GM23248 (cell line): ENCODE data around the gene ELMO1. TPM values are rescaled to one million over a fixed set of nuclear protein-coding genes. Genes with fewer than 3 reads are reported as not detected.
"Not testable (repeated sequence)": the region's sequence is repeated elsewhere in the genome, so short reads cannot be mapped to it uniquely, and the experiment has no call there.

ENCODE experiments used
- DNase-seq: peaks from one replicate; pipeline ENCODE4 v3.0.0-alpha.2; 2015
- H2AFZ ChIP-seq: fragments of 200-600 bp; sonication (generic); 2 replicates; pipeline ENCODE4 v1.6.1; 2016; ENCODE audit warnings: antibody characterized with exemption
- H3F3A ChIP-seq: fragments of 200-600 bp; sonication (generic); 2 replicates; pipeline ENCODE4 v1.6.1; 2016; ENCODE audit warnings: mild to moderate bottlenecking, antibody characterized with exemption, mixed run types; ENCODE audit not compliant: insufficient read depth
- H3K27ac ChIP-seq: fragments of 200-600 bp; sonication (generic); 2 replicates; pipeline ENCODE4 v1.5.1; 2016; ENCODE audit warnings: mild to moderate bottlenecking
- H3K27me3 ChIP-seq: fragments of 200-600 bp; sonication (generic); replicated peaks from 2 replicates; pipeline ENCODE4 v1.6.1; 2016; ENCODE audit warnings: mild to moderate bottlenecking; ENCODE audit not compliant: insufficient read depth
- H3K36me3 ChIP-seq: fragments of 200-600 bp; sonication (generic); 2 replicates; pipeline ENCODE4 v1.6.1; 2016; ENCODE audit warnings: low read depth, mild to moderate bottlenecking
- H3K4me1 ChIP-seq: fragments of 200-600 bp; sonication (generic); 2 replicates; pipeline ENCODE4 v1.6.1; 2016; ENCODE audit warnings: mild to moderate bottlenecking; ENCODE audit not compliant: insufficient read depth
- H3K4me2 ChIP-seq: fragments of 200-600 bp; sonication (generic); one replicate; pipeline ENCODE4 v1.6.1; 2016; ENCODE audit warnings: mild to moderate bottlenecking; ENCODE audit not compliant: unreplicated experiment
- H3K4me3 ChIP-seq: fragments of 200-600 bp; sonication (generic); 2 replicates; pipeline ENCODE4 v1.5.1; 2016; ENCODE audit warnings: mild to moderate bottlenecking
- H3K79me2 ChIP-seq: fragments of 200-600 bp; sonication (generic); 2 replicates; pipeline ENCODE4 v1.6.1; 2016; ENCODE audit warnings: mild to moderate bottlenecking; ENCODE audit not compliant: insufficient read depth
- H3K9ac ChIP-seq: fragments of 200-600 bp; sonication (generic); 2 replicates; pipeline ENCODE4 v1.6.1; 2016; ENCODE audit warnings: mild to moderate bottlenecking
- H3K9me2 ChIP-seq: fragments of 200-600 bp; sonication (generic); 2 replicates; pipeline ENCODE4 v1.6.1; 2016; ENCODE audit warnings: mixed run types, mild to moderate bottlenecking, moderate library complexity; ENCODE audit not compliant: insufficient read depth
- H3K9me3 ChIP-seq: fragments of 200-600 bp; sonication (generic); one replicate; pipeline ENCODE4 v1.6.1; 2017; ENCODE audit warnings: low read depth
- H4K20me1 ChIP-seq: fragments of 200-600 bp; sonication (generic); 2 replicates; pipeline ENCODE4 v1.6.0; 2016; ENCODE audit not compliant: insufficient read depth
- EZH2 ChIP-seq: fragments of 200-600 bp; sonication (generic); IDR thresholded peaks from 2 replicates; pipeline ENCODE4 v1.6.1; 2018; ENCODE audit warnings: antibody characterized with exemption, mild to moderate bottlenecking; ENCODE audit not compliant: insufficient read depth, poor library complexity, severe bottlenecking
- EZH2phosphoT487 ChIP-seq: fragments of 200-600 bp; sonication (generic); IDR thresholded peaks from 2 replicates; pipeline ENCODE4 v1.6.1; 2018; ENCODE audit warnings: antibody characterized with exemption, moderate library complexity, mild to moderate bottlenecking, low read depth; ENCODE audit not compliant: insufficient read depth
- WGBS, 2 experiments: methylation state at CpG; one replicate each; pipeline ENCODE4 v1.1.6; 2015 to 2017; ENCODE audit warnings: low lambda C conversion rate in 2 of 2, low coverage in 1 of 2; ENCODE audit errors: missing lambda C conversion rate in 2 of 2; 5-methylcytosine and 5-hydroxymethylcytosine counted together
- in situ Hi-C: fragments of 300-500 bp; cut with MboI; formaldehyde crosslinking; loops from 2 replicates; pipeline ENCODE4 v1.15.0; 2020
- polyA plus RNA-seq: library from polyadenylated mRNA; unstranded; fragments of >200 nt; fragmentation: Nextera tagmentation; extraction: Ambion mirVana; gene quantifications from 2 replicates; pipeline ENCODE4 v1.2.1, GENCODE V29; 2016
- total RNA-seq: library from RNA; depleted of rRNA; stranded (reverse); fragments of >200 nt; shearing (Covaris generic); gene quantifications from 2 replicates; pipeline ENCODE4 v1.2.3, GENCODE V29; 2014

ELMO1 gene
- total and polyA plus RNA-seq, 2 experiments from 2014 or later, result not detected

- H3K9me3 ChIP-seq, result no peaks in the 10 kb centered on the region
- no peak overlapping the region for H3K4me3 ChIP-seq
- H3K9me2 ChIP-seq, result no peaks in the 10 kb centered on the region
- in situ Hi-C loops, result loop anchor here (10.0 kb wide), 1 partner anchor 205 kb away; no protein-coding TSS in a partner anchor
- no peak for TF ChIP-seq EZH2
- no peak for TF ChIP-seq EZH2phosphoT487
- H3F3A ChIP-seq, result no peaks in the 10 kb centered on the region
- H3K4me2 ChIP-seq, result no peak overlapping the region
- H3K27me3 ChIP-seq, result peaks cover 7% of the 10 kb centered on the region; the same call in 1 of the 2 replicates
- WGBS, 2 experiments, result 45 to 58% methylated on average over 3 of the region's 3 CpGs
- no peak overlapping the region for H2AFZ ChIP-seq
- no peak overlapping the region for H3K27ac ChIP-seq
- no peaks in the 10 kb centered on the region for H4K20me1 ChIP-seq
- no peak overlapping the region for H3K9ac ChIP-seq
- H3K36me3 ChIP-seq, result no peaks in the 10 kb centered on the region
- H3K4me1 ChIP-seq, result no peaks in the 10 kb centered on the region
- H3K79me2 ChIP-seq, result no peaks in the 10 kb centered on the region
- no peak for DNase-seq
Measured at GRCh38 chr7:36979810-36980248, 468.8 kb downstream of the ELMO1 start.

GRCh38 chr7:36978461-36978860 lies 470.2 kb downstream of the ELMO1 start:
- 20 to 28% methylated on average over 2 of the region's 2 CpGs for WGBS, 2 experiments
- Histone ChIP-seq H4K20me1 (no peaks in the 10 kb centered on the region), H3K4me1 (no peaks in the 10 kb centered on the region), H2AFZ (no peak overlapping the region), H3K9me2 (no peaks in the 10 kb centered on the region), H3K79me2 (no peaks in the 10 kb centered on the region), H3K9ac (no peak overlapping the region), H3K36me3 (no peaks in the 10 kb centered on the region), H3K27me3 (0 out of 2 replicates have a peak, but pooled peaks cover 2% of the 10 kb centered on the region), H3K4me2 (no peak overlapping the region), H3K27ac (no peak overlapping the region), H3F3A (no peaks in the 10 kb centered on the region), H3K4me3 (no peak overlapping the region), H3K9me3 (no peaks in the 10 kb centered on the region)
- no peak for TF ChIP-seq EZH2
- TF ChIP-seq EZH2phosphoT487, result no peak
- DNase-seq, result no peak
- in situ Hi-C loops, result no loop called here

DNA sequence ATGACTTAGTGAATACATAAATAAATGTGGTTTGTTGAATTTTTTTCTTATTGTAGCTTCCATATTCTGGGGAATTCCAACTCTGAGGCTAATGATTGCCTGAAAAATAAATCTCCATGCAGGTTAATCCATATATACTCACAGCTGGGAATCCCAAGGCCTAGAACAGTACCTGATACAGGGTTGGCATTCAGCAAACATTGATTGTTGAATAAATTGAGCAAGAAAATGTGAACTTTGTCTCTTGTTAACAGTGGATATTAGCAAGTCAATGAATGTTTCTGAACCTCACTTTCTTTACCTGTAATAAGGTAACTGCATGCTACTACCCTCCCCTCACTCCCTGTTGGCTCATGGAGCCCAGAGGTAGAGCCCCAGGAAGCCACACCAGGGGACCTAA lies 470.8 kb downstream of the ELMO1 start:
- H3K27me3 ChIP-seq, result 0 out of 2 replicates have a peak, but pooled peaks cover 2% of the 10 kb centered on the region
- DNase-seq, result no peak
- no peak overlapping the region for H3K27ac ChIP-seq
- no peak overlapping the region for H2AFZ ChIP-seq
- H3F3A ChIP-seq, result no peaks in the 10 kb centered on the region
- no peaks in the 10 kb centered on the region for H3K79me2 ChIP-seq
- H3K4me3 ChIP-seq, result no peak overlapping the region
- H4K20me1 ChIP-seq, result no peaks in the 10 kb centered on the region
- no peaks in the 10 kb centered on the region for H3K36me3 ChIP-seq
- TF ChIP-seq EZH2phosphoT487 (no peak), EZH2 (no peak)
- in situ Hi-C loops, result no loop called here
- no peak overlapping the region for H3K4me2 ChIP-seq
- no peaks in the 10 kb centered on the region for H3K9me2 ChIP-seq
- H3K9ac ChIP-seq, result no peak overlapping the region
- H3K9me3 ChIP-seq, result no peaks in the 10 kb centered on the region
- H3K4me1 ChIP-seq, result no peaks in the 10 kb centered on the region

DNA sequence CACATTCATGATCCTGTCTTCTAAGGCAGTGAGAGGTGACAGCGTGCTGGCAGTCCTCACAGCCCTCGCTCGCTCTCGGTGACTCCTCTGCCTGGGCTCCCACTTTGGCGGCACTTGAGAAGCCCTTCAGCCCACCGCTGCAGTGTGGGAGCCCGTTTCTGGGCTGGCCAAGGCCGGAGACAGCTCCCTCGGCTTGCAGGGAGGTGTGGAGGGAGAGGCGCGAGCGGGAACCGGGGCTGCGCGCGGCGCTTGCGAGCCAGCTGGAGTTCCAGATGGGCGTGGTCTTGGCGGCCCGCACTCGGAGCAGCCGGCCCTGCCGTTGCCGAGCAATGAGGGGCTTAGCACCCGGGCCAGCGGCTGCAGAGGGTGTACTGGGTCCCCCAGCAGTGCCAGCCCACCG lies 475.1 kb downstream of the ELMO1 start:
- H3K4me3 ChIP-seq, H3K9ac ChIP-seq, H3K36me3 ChIP-seq, H3K9me3 ChIP-seq, in situ Hi-C loops, H3K4me2 ChIP-seq, H4K20me1 ChIP-seq, DNase-seq, H3K27ac ChIP-seq, H3K79me2 ChIP-seq, H3K9me2 ChIP-seq, H2AFZ ChIP-seq, H3F3A ChIP-seq, H3K27me3 ChIP-seq, H3K4me1 ChIP-seq: not testable (repeated sequence)
- WGBS, 2 experiments, result 80 to 83% methylated on average over 24 to 28 of the region's 28 CpGs

DNA sequence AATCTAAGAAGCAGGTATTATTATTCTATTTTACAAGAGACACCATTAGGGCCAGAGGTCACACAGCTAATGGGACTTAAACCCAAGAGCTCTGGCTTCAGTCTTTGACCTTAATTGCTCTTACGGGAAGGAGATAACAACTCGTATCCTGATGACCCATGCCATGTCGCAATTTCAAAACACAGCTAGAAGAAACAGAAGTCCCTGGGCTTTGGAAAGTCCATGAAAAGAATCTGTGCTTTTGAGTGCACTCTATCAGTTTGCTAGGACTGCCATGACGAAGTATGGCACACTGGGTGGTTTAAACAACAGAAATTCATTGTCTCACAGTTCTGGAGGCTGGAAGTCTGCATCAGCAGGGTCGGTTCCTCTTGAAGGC lies 476.5 kb downstream of the ELMO1 start:
- no peaks in the 10 kb centered on the region for H3F3A ChIP-seq
- no peak overlapping the region for H3K9ac ChIP-seq
- no peaks in the 10 kb centered on the region for H3K79me2 ChIP-seq
- no peaks in the 10 kb centered on the region for H3K27me3 ChIP-seq
- H3K9me3 ChIP-seq, result no peaks in the 10 kb centered on the region
- H2AFZ ChIP-seq, result no peak overlapping the region
- DNase-seq, result no peak
- no peaks in the 10 kb centered on the region for H3K9me2 ChIP-seq
- H3K4me1 ChIP-seq, result no peaks in the 10 kb centered on the region
- no peak overlapping the region for H3K4me2 ChIP-seq
- no peak overlapping the region for H3K27ac ChIP-seq
- H3K4me3 ChIP-seq, result no peak overlapping the region
- H3K36me3 ChIP-seq, result no peaks in the 10 kb centered on the region
- TF ChIP-seq EZH2phosphoT487, result no peak
- 45 to 55% methylated on average over 5 of the region's 5 CpGs for WGBS, 2 experiments
- H4K20me1 ChIP-seq, result no peaks in the 10 kb centered on the region
- in situ Hi-C loops, result no loop called here
